DOHH2 (cell line): ENCODE results near the gene MAGEF1.

ENCODE experiments used
- CTCF ChIP-seq: fragments of 200-600 bp; sonication (generic); IDR thresholded peaks from one replicate; pipeline ENCODE4 v1.5.1; 2014; ENCODE audit warnings: antibody characterized with exemption, mild to moderate bottlenecking, low read depth, low read length; ENCODE audit not compliant: poor library complexity, severe bottlenecking
- EZH2phosphoT487 ChIP-seq: fragments of 200-600 bp; sonication (generic); IDR thresholded peaks from 2 replicates; pipeline ENCODE4 v1.6.1; 2017; ENCODE audit warnings: borderline replicate concordance, mild to moderate bottlenecking, antibody characterized with exemption, low read length, moderate library complexity, mixed read lengths

GRCh38 chr3:184746131-184747120, 34.6 kb upstream of the MAGEF1 start:
- TF ChIP-seq CTCF (no peak), EZH2phosphoT487 (no peak)
